DMS53 treated with DMSO at 0.1 percent for 48 hours (cell line): ENCODE data around the gene NEDD4L.

Experiments used
- DNase-seq: peaks from one replicate; lab custom pipeline; 2025; ENCODE audit not compliant: unreplicated experiment; lab: John Stamatoyannopoulos, UW

Gene NEDD4L

GRCh38 chr18:58438958-58439300, 394.9 kb downstream of the NEDD4L start:
- no peak for DNase-seq

DNA sequence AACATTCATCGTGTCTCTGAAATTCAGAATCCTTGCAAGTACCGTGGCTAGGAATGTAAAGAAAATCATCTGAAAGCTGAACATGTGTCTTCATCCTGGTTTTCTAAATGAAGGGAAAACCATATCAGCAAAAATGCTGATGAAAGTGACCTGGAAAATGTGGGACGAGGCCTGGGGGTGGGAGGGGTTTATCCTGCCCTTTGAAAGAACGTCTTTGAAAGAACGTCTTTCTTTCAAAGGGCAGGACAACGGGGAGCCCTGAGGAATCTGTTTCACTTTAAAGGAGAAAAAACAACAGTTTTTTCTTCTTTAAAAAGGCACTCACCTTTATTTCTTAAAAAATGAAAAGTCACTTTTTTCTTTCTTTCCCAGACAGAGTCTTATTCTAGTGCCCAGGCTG, 399.6 kb downstream of the NEDD4L start:
- DNase-seq = no peak

GRCh38 chr18:58446391-58447060, 402.5 kb downstream of the NEDD4L start:
- DNase-seq = no peak

DNA sequence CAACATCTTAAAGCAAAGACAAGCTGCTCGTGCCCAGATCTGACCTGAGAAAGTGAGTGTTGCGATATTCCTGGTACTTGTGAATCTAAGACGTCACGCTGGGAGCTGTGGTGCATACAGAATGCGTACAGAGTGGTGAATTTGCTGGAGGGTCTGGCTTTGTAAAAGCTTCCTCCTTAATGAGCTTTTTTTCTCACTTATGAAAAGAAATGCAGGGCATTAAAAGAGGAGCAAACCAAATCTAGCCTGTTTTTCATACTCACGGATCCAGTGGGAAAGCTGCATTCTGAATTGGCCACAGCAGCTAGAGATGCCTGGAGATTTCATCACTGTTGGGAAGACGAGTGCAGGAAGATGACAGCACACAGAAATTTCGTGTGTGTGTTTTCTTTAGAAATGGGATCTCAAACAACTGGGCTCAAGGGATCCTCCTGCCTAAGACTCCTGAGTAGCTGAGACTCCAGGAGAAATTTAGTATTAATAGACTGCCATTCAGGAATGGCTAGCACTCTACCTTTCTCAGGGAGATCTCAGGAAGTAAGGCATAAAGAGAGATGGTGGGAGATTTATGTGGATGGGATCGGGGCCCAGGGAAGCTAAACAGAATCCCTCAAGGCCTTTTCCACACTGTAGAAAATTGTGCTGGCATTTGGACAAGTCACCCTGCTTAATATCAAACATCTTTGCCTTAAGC, 403.5 kb downstream of the NEDD4L start:
- no peak for DNase-seq

- DNase-seq = no peak
Observed at GRCh38 chr18:58449464-58449863, 405.4 kb downstream of the NEDD4L start.
